Measurements from ENCODE around the gene ARMC5. TPM values are rescaled to one million over a fixed set of nuclear protein-coding genes. Genes with fewer than 3 reads are reported as not detected.
A peak's percentile ranks its signal among the peaks of the same experiment; 100 is the strongest.

The ARMC5 gene
- total RNA-seq, 4 donors from 2014 or later, result 6.6 to 11.6 (median 9.1) TPM

DNA sequence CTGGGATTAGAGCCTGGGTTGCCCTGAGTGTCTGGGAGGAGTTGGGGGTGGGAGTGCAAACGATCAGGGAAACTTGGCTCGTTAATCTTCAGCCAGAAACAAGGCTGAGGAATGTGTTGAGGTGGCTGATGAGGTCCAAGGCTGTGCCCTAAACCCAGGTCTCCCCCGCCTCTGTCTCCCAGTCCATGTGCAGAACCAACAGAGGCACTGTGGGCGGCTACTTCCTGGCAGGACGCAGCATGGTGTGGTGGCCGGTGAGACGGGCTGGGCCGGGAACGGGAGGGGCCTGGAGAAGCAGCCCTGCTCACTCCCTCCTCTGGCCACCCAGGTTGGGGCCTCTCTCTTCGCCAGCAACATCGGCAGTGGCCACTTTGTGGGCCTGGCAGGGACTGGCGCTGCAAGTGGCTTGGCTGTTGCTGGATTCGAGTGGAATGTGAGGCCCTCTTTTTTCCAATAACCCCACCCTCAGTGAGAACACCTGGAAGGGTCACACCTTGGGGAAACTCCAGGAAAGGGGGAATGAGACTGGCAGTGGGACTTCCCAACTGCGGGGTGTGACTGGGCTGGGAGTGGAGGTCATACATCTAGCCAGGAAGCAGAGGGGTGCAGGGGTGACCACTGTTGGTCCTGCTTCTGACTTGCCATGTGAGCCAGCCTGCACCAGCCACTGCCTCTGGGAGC, 25.3 kb downstream of the ARMC5 start:
- TF ChIP-seq, protein P1, sequence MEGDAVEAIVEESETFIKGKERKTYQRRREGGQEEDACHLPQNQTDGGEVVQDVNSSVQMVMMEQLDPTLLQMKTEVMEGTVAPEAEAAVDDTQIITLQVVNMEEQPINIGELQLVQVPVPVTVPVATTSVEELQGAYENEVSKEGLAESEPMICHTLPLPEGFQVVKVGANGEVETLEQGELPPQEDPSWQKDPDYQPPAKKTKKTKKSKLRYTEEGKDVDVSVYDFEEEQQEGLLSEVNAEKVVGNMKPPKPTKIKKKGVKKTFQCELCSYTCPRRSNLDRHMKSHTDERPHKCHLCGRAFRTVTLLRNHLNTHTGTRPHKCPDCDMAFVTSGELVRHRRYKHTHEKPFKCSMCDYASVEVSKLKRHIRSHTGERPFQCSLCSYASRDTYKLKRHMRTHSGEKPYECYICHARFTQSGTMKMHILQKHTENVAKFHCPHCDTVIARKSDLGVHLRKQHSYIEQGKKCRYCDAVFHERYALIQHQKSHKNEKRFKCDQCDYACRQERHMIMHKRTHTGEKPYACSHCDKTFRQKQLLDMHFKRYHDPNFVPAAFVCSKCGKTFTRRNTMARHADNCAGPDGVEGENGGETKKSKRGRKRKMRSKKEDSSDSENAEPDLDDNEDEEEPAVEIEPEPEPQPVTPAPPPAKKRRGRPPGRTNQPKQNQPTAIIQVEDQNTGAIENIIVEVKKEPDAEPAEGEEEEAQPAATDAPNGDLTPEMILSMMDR (IDR thresholded peaks at IDR 0.05), result no peak
- TF ChIP-seq EP300 (IDR thresholded peaks at IDR 0.05) (no peak), POLR2A (IDR thresholded peaks at IDR 0.05) (no peak)
- Histone ChIP-seq H3K4me1 (peaks cover 0 to 36% (median 16%) of the 10 kb centered on the region in 4 donors), H3K4me3 (no peak overlapping the region), H3K36me3 (peaks cover 0 to under 1% (median 0%) of the 10 kb centered on the region in 3 donors), H3K27me3 (no peaks in the 10 kb centered on the region), H3K9me3 (no peaks in the 10 kb centered on the region), H3K27ac (no peak overlapping the region)
- DNase-seq (ENCODE audit: low spot score in 2 of 2), result no peak
- WGBS, 2 donors, result 39 to 41% methylated on average over 11 to 14 of the region's 14 CpGs

DNA sequence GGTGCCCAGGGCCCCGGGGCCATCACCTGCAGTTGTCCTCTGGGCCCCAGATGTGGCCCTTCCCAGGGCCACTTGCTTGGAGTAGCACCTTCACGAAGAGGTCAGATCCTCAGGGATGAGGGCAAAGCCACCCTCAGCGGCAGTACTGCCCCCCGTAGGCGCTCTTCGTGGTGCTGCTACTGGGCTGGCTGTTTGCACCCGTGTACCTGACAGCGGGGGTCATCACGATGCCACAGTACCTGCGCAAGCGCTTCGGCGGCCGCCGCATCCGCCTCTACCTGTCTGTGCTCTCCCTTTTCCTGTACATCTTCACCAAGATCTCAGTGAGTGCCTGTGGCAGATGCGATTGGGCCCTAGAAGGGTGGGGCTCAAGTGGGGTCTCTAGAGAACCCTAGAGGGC, 26.3 kb downstream of the ARMC5 start:
- no peak overlapping the region for H3K27ac ChIP-seq
- no peak overlapping the region for H3K4me3 ChIP-seq
- no peak for DNase-seq (ENCODE audit: low spot score in 2 of 2)
- peaks cover 0 to 10% (median 0%) of the 10 kb centered on the region in 3 donors for H3K36me3 ChIP-seq
- WGBS, 2 donors, result 91 to 96% methylated on average over 15 to 17 of the region's 17 CpGs
- H3K4me1 ChIP-seq, result peaks cover 0 to 29% (median 16%) of the 10 kb centered on the region in 4 donors
- no peaks in the 10 kb centered on the region for H3K27me3 ChIP-seq
- H3K9me3 ChIP-seq, result no peaks in the 10 kb centered on the region
- no peak for TF ChIP-seq POLR2A (IDR thresholded peaks at IDR 0.05)
- TF ChIP-seq, protein P1 (IDR thresholded peaks at IDR 0.05), result no peak
- no peak for TF ChIP-seq EP300 (IDR thresholded peaks at IDR 0.05)

DNA sequence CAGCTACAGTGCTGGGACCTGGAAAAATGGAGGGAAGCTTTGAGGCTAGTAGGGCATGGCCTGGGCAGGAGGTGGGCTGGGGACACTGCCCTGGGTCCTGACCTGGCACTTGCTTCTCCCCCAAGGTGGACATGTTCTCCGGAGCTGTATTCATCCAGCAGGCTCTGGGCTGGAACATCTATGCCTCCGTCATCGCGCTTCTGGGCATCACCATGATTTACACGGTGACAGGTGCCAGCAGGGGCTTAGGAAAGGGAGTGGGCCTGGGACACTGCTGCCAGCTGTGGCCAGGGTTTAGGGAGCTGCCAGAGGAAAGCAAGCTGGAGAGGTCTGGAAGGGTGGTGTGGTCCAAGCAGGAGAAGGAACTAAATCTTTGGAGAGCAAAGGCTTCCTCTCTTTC, 26.7 kb downstream of the ARMC5 start:
- TF ChIP-seq, protein P1 (IDR thresholded peaks at IDR 0.05), result no peak
- TF ChIP-seq POLR2A (IDR thresholded peaks at IDR 0.05), result no peak
- TF ChIP-seq EP300 (IDR thresholded peaks at IDR 0.05), result no peak
- Histone ChIP-seq H3K4me3 (no peak overlapping the region), H3K27ac (no peak overlapping the region), H3K4me1 (peaks cover 0 to 26% (median 16%) of the 10 kb centered on the region in 4 donors), H3K27me3 (no peaks in the 10 kb centered on the region), H3K9me3 (no peaks in the 10 kb centered on the region), H3K36me3 (peaks cover 0 to 15% (median 0%) of the 10 kb centered on the region in 3 donors)
- WGBS, 2 donors, result 97 to 100% methylated on average over 4 to 5 of the region's 5 CpGs
- DNase-seq (ENCODE audit: low spot score in 2 of 2), result no peak

DNA sequence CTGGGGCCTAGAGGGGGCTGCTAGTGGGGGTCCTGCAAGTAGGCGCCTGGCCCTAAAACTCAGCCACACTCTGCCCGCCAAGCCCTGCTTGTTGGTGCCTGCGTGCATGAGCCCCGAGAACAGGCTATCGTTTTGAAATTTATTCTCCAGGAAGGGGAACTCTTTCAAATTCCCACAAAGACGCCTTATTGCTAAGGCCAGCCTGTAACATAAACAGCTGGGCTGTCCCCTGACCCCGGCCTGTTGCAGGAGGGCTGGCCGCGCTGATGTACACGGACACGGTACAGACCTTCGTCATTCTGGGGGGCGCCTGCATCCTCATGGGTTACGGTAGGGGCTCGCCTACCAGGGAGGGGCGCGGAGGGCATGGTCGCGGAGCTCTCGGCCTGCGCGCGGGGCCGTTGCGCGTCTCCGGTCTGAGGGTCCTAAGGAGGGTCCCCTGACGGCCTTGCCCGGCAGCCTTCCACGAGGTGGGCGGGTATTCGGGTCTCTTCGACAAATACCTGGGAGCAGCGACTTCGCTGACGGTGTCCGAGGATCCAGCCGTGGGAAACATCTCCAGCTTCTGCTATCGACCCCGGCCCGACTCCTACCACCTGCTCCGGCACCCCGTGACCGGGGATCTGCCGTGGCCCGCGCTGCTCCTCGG, 27.9 kb downstream of the ARMC5 start:
- no peak for DNase-seq (ENCODE audit: low spot score in 2 of 2)
- peaks cover 0 to 26% (median 16%) of the 10 kb centered on the region in 4 donors for H3K4me1 ChIP-seq
- no peaks in the 10 kb centered on the region for H3K9me3 ChIP-seq
- no peaks in the 10 kb centered on the region for H3K27me3 ChIP-seq
- TF ChIP-seq EP300 (IDR thresholded peaks at IDR 0.05), result no peak
- TF ChIP-seq POLR2A (IDR thresholded peaks at IDR 0.05), result no peak
- TF ChIP-seq, protein P1 (IDR thresholded peaks at IDR 0.05), result no peak
- H3K27ac ChIP-seq, result no peak overlapping the region
- H3K4me3 ChIP-seq, result peak overlapping the region; percentile 32 to 81 (median 60)
- peaks cover 0 to 25% (median 4%) of the 10 kb centered on the region in 3 donors for H3K36me3 ChIP-seq
- WGBS, 2 donors, result 6 to 9% methylated on average over 37 to 46 of the region's 48 CpGs
